ENCODE measurements around the gene CDK5RAP2.
A peak's percentile ranks its signal among the peaks of the same experiment; 100 is the strongest.

CDK5RAP2 gene

DNA sequence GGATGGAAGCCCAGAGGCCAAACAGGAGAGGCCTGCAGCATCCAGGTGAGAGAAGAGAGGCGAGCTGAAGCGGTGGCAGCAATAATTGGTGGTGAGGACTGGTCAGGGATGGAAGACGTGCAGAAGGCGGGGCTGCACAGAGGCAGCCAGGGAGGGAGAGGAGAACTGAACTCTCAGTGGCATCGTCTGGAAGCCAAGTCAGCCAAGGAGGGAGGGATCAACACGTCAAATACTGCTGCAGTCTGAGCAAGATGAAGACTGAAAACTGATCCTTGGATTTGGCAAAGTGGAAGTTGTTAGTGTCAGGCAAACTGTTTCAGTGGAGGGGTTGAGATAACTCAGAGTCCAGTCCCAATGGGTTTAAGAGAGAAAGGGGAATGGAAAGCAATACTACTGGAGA lies 145.4 kb downstream of the CDK5RAP2 start:
- DNase-seq, result no peak

DNA sequence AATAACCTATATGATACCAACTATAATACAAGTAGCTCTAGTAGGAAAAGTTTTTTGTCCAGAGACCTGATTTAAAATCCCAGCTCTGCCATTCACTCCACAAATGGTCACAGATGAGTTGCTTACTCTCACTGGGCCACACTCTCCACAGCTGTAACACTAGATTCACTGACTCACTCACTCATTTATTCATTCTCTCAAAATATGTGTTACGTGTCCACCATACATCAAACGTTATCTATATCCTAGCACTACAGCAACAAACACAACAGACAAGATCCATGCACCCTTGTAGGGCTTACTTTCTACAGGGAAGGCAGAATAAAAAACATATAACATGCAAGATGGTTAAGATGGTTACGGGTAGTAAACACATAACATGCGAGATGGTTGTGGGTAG lies 146.3 kb downstream of the CDK5RAP2 start:
- no peak for DNase-seq

DNA sequence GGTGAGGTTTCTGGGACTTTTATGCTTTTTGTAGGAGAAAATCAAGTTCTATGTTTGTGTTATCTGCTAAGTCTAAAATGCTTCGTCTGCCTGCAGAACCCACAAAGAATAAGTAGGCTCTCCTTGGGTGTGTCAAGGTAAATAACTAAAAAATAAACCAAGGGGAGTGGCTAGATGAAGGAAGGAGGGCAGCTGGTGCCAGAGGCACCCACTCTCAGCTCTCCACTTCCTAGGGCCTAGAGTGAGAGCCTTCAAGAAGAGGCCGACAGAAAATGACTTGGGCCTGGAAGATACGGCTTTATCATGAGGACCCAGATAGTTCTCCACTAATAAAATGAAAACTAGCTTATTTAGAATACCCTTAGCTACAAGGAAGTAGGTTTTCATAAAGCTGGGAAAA lies 147.4 kb downstream of the CDK5RAP2 start:
- DNase-seq, result no peak

DNA sequence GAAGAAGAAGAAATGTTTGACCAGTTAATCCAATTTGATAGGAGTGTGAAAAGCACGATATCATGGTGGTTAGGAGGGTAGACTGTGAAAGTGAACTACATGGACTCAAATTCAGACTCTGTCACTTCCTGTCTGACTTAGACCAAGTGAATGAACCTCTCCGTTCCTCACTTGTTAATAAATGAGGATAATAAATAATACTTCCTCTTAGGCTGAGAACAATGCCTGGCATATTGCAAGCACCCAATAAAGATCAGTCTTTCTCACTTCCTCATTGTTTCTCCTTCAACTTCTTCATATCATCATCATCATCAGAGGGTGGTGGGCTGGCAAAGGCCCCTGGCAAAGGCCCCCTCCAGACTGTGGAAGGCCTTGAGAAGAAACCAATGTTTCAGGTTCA lies 148.7 kb downstream of the CDK5RAP2 start:
- DNase-seq, result no peak

DNA sequence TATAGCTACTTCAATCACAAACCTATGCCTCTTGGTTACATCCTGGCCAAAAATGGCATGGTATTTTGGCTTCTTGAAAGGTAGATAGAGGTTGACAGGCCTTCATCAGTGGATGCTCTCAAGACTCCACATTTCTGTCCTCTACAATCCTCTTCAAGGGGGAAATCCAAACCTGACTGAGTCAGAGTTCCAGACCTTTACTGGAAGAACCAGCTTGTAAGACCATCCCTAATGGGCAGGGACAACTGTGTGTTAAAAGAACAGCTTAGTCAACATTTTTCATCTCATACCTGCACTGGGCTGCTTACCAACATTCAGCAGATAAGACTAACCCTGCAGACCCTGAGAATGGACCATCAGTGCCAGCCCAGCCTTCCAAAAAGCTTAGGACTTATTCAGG lies 155.7 kb downstream of the CDK5RAP2 start:
- no peak for DNase-seq

DNA sequence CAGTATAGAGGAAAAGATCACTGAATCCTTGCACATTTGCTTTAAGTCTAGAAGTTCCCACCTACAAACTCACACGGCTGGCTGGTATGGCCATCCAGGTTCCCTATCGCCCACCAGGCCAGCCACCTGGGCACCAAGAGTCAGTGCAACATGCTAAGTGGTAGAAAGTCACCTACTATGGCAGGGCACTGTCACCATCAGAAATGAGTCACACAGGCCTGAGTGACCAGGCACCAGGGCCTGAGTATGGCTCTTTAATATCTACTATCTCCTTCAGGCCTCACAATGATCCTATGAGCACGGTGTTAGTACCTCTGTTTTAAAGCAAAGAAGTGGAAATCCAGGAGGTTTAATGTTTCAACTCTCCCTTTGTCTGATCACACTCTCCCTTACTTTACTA lies 156.2 kb downstream of the CDK5RAP2 start:
- DNase-seq, result no peak

DNA sequence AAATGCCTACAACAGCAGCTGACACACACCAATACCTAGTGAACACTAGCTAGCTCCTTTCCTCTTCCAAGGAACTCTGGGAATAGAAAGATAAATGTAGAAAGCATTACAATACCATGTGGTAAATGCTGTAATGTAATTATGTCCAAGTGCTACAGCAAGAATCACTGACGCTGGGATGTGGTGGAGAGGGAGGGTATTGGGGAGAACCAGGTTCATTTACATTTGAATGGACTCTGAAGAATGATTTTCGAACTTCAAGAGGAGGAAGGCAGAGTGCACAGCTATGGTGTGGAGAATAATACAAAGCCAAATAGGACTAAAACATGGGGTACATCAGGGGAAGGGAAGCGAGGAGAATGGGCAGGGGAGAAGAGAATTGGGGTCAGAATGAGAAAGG lies 158.0 kb downstream of the CDK5RAP2 start:
- no peak for DNase-seq

DNA sequence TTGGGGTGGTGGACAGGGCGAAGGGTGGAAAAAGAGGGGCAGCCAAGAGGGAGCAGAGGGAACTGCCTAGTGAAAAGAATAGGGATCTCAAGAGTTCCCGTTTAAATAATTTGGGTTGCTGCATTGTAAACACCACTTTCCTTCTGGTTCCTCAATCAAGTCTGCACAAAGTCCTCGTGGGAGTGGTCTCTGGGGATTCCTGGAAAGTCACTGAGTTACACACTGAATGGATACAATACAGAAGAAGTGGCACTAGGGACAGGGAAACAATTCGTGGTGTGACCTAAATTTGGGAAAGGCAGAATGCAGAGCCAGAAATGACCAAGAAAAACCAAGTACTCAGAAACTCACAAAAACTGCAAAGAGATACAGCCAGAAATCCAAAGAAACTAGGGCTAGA lies 161.7 kb downstream of the CDK5RAP2 start:
- no peak for DNase-seq

DNA sequence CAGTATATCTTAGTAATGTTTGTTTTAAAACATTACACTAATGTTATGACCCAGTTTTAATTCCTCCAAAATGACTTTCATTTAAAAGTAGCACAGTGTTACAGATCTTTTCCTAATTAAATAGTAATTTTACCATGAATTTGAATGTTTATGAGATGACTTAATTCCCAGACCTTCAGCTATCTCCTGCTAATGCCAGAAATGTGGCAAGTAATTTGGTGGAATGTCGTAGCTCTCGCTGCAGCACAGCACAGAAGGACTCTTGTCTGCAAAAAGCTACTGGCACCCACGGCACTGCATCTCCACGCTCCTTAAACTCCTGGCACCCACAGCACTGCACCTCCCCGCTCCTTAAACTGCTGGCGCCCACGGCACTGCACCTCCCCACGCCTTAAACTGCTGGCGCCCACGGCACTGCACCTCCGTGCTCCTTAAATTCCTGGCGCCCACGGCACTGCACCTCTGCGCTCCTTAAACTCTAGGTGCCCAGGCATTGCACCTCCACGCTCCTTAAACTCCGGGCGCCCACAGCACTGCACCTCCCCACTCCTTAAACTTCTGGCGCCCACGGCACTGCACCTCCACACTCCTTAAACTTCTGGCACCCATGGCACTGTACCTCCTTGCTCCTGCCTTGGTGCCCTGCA lies 163.1 kb downstream of the CDK5RAP2 start:
- no peak for DNase-seq

DNA sequence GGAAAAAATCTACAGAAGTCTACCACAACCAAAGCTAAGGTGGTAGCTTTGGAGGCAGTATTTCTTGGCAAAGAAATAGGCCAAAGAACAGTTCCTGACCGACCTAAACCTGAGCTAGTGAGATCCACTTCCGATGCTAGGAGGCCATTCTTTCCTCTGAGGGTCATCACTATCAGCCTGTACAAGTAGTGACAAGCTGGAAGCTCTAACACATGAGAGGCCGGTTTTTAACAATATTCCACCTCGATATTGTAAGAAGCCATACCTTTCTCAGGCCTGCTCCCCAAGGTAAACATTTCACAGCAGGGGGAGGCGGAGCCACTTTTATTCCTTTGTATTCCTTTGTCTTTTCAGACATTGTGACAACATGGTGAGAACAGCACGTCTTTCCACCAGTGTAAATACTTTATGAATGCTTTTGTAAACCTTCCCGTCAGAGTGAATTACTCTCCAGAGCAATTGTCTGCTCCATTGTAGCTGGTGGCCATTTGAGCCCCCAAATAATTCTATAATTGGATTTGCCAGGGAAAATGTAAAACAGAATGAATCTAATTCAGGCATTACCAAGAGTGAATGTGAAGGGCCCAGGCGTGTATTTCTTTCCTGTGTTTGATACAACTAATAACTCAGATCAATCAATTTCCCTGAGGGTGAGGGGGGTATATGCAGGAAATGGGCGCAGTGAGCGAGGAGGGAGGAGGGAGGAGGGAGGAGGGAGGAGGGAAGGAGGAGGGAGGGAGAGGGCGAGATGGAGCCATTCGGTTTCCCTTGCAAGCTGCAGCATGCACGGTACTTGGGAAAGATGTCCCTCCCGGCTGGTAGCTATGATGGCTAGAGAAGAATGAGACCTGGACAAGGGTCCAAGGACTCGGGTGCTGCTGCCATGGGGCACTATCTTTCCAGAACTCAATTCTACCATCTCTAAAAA lies 166.6 kb downstream of the CDK5RAP2 start:
- no peak for DNase-seq

DNA sequence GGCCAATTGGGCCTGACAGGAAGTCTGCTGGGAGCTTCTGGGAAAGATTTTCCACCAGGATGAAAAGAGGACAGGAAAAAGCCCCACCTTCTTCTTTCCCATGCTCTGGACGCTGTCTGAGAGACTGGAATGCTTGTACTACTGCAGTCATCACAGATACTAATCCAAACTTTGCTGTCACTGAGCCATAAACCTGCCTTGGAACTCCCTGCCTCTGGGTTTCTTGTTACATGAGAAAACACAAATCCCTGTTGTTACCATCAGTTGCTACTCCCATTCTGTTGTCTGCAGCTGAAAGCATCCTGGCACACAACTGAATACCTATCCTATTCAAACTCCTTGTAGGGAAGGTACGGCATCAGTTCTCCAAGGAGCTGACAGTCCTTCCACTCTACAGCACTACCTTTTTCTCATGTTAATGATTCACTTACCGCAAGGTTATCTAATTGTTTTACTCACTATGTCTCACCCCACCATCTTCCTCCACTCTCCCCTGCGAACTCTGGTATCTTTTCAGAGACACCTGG lies 167.5 kb downstream of the CDK5RAP2 start:
- no peak for DNase-seq

DNA sequence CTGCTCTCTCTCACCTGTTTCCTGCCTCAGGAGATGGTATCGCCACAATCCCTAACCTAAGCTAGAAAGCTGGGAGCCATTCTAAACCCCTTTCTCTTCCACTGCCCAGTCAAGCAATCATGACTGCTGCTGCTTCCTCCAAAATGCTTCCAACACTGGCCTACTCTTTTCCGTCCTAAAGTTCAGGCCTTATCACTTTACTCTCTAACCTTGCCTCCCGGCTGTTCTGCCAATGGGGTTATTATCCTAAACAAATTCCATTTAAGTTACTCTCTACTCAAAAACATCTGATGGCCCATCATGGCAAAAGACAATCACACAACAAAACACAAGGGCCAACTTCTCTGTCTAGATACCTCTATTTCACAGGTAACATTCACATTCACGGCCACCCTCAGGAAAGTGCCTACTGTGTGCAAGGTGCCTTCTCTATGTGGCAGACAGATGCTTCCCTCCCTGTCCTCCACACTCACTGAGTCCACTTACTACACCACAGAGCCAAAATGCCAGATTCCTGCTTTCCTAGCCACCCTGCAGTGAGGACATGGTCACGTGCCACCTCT lies 168.0 kb downstream of the CDK5RAP2 start:
- no peak for DNase-seq

DNA sequence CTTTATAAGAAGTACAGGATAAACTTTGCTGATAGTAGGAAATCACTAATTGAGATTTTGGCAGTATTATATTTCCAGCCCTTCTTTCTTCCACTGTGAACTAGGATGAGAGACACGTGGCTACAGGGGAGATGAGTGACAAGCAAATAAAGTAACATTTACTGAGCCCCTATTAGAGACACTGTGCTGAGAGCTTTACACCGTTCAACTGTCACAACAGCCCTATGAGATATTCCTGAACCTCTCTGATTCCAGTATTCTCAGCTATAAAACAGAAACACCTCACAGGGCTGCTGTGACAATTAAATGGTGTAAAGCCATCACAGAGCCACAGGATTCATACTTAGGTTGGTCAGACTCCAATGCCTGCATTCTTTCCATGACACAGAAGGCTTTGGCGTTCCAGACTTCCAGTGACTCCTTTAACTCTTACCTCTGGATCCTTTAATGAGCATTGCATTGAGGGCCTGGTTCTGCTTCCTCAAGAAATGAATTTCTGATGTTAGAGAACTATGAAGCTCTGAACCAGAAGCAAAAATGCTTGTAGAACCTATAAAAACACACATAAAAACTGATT lies 169.0 kb downstream of the CDK5RAP2 start:
- DNase-seq, result no peak

DNA sequence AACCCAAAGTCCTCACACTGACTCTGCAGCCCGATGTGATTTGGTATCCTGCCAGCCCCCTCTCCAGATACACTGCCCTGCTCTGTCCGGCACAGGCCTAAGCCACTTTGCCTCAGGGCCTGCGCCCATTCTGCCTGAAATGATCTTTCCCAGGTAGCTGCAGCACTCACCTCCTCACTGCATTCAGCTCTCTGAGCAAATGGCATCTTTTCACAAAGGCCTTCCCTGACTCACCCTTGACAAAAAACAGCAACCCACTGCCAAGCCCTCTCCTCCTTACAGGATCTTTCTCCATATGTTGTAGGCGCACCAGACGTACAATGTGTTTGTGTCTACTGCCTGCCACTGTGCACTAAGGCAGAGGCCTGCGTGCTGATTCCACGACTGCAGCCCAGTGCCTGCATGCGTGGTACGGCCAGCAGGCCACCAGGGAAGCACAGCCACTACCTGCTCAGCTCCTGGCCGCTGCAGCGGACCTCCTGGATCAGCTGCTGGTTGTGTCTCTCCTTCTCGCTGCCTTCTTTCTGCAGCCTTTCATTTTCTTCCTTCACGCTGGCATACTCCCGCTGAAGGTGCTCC lies 171.2 kb downstream of the CDK5RAP2 start:
- no peak for DNase-seq

DNA sequence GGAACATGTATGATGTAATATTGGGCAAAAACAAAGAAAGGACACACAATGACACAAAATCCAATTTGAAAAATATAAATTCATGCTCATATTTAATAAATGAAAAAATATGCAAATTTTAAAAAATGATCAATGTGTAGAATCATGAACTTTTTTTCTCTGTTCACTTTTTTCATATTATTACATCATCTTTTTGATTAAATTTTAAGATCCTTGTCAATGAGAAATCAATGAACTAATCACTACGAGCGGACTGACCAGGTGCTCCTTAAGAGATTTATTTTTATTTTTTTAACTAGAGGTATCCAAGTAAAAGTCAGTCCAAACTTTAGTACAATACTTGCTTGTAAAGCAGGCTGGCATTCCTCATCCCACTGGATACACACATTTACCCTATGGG lies 174.1 kb downstream of the CDK5RAP2 start:
- no peak for DNase-seq

DNA sequence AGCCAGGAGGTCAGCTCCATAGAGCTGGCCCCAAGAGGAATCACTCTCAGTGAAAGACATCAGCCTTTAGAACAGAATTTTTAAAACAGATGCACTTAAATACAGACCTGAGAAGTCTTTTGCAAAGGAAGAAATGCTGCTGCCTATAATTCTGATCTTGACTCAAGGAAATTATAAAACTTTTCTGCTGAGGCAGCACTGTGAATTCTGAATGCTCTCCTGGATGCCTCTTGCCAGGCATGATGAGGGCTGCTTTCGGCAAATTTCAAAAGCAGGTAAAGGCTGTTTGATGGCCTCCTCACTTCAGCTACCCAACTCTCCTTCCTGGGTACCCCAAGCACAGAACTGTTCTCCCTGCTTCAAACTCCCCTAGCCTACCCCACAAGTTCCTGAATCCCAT lies 174.8 kb downstream of the CDK5RAP2 start:
- DNase-seq, result no peak

DNA sequence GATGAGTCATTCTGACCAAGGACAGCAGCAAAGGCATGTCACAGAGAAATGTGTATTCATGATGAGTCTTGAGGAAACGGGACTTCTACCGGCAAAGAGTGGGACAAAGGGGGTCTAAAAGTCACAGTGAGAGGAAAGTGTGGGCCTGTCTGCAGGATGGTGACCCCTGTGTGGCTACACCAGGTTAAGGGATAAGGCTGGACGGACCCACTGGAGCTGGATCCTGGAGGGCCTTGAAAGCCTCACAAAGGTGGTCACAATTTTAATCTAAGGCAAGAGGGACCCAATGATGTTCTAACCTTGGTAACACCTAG lies 176.5 kb downstream of the CDK5RAP2 start:
- no peak for DNase-seq

DNA sequence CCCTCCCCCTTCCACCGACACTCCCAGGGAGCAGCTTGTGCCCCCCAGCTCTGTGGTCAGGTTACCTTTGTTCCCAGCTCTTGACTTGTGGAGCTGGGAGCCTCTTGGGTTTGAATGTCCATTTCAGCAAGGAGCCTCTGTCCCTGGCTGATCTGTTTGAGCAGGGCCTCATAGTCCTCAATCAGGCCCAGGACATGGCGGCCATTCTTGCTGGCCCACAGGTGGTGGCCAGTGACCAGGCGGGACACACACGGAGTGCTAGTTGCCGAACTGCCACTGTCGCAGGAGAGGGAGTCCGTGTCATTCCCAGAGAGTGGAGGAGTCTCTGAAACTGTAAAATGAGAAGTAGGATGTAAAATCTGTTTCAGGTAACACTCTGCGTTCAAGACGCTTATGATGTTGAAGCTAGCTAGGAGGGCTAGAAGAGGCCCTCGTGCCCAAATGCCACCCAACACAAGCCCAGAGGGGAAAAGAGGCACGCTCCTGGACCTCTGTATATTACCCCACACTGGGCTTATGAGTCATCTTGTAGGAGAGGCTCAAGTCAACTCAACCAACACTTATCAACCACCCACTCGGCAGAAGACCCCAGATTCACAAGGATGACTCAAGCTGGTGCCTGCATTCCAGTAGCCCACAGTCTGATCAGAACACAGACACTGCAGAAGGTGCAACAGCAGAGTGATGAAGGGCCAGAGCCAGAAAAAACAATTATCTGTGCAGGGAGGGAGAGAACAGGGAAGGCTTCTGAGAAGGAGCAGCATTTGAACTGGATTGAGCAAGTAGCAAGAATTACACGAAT lies 177.0 kb downstream of the CDK5RAP2 start:
- DNase-seq, result peak; percentile 84

DNA sequence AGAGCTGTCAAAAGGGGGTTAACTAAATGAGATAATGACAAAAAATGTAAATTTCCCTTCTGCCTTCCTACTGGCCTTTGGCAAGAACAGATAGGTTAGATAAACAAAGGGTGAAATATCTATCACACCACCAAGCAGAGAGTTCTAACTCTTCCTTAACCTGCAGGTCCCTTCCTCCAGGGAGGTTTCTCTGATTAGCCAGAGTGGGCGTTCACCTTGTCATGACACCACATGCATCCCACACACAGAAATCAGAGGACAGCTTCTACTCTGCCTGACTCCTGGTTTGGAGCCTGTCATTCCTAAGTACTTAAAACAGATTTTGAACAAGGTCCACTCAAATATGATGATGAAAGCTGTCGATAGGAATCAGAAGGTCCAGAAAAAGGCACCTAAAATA lies 180.0 kb downstream of the CDK5RAP2 start:
- DNase-seq, result no peak

DNA sequence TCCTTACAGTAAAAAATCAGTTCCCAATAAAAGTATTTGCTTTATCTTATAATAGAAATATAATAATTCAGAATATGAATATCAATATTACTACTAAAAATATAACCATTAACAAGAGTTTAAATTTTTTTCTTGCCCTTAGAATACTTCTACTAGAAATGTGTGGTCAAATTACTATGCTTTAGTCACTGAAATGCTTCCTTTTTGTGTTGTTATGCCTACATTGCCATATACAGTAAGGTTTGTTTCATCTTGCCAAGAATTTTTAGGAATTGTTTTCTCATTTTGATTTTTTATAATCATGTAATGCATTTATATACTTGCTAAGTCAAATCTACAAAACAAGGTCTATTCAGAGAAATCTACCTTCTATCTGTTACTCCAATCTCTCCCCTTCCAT lies 181.7 kb downstream of the CDK5RAP2 start:
- DNase-seq, result no peak

DNA sequence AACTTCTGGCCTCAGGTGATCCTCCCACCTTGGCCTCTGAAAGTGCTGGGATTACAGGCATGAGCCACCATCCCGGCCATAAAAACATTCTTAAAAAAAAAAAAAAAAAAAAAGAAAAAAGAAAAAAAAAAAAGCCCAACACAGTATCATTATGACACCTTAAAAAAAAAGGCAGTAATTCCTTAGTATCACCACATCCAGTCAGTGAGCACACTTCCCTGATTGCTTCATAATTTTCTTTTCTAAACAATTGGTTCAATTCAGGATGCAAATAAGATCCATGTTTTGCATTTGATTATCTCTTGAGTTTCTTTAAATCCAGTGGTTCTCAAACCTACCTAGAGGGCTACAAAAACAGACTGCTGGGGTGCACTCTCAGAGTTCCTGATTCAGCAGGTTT lies 182.5 kb downstream of the CDK5RAP2 start:
- DNase-seq, result no peak

DNA sequence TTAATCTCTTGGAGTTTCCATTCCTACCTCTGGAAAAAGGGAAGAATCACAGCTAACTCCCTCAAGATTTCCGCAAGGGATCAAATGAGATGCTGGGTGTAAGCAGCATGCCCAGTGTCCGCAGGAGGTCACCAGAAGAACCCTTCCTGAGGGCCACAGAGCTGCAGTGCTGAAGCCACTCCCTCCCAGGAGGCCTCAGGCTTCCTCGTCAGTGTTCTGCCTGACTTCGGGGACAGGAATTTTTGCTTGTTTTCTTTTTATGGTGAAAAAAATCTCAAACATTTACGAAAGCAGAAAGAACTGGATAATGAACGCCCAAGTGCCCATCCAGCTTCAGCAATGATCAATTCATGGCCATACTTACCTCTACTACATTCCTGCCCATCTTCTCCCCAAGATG lies 183.0 kb downstream of the CDK5RAP2 start:
- DNase-seq, result no peak

DNA sequence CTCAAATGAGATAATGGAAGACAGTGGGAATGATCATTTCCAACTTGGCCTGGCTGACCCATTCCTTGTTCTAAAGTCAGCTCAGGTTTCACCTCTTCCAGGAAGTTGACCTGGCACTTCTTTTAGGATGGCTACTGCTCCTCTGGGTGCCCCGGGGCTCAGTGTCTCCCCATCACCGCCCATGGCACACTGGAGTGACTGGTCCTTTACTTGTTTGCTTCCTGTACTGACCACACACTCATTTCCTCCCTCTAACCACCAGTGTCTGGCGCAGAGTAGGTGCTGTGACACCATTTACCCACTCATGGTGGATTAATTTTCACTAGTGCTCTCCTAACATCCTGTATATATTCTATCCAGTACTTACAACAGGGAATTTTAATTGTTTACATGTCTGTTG lies 183.5 kb downstream of the CDK5RAP2 start:
- no peak for DNase-seq
